ENCODE measurements around the gene PLP2.

DNA sequence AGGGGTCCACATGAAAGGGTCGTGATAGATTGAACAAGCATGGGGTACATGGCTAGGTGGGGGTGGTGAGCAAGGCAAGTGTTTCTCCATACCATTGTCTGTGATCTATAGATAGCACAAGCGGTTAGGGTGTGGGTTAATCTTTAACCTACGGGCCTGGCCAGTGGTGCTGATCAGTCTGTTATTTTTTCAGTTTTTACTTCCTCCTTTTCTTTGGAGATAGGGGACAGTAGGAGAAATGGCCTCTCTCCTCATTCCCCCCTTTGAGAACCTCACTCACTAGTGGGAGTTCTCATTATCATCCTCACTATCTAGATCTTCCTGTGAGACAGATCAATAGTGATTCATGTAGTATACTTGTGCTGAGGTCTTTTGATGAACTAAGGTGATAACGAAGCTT lies 32.0 kb upstream of the PLP2 start:
- TF ChIP-seq CTCF (conservative IDR thresholded peaks at IDR 0.05; ENCODE audit: low read depth, low read length) (no peak), EZH2phosphoT487 (IDR thresholded peaks at IDR 0.05; ENCODE audit: borderline replicate concordance, low read length) (no peak), EZH2 (IDR thresholded peaks at IDR 0.05; ENCODE audit: low read length, unreplicated experiment) (no peak)
